Measurements from ENCODE around the gene FAM83E.

GRCh38 chr19:48565090-48565489 lies 49.8 kb downstream of the FAM83E start:
- TF ChIP-seq EP300 (IDR thresholded peaks at IDR 0.05) = peak; percentile 94 to 97; a peak in 4 of 5 replicates
- no peak for TF ChIP-seq ZFP36 (IDR thresholded peaks at IDR 0.05; ENCODE audit: borderline replicate concordance, partially characterized antibody)
- no peak; the same call in 1 of the 2 replicates for TF ChIP-seq RFX5 (IDR thresholded peaks at IDR 0.05)
- peak; percentile 90 for TF ChIP-seq MAX (IDR thresholded peaks at IDR 0.05)
- TF ChIP-seq, protein P1, sequence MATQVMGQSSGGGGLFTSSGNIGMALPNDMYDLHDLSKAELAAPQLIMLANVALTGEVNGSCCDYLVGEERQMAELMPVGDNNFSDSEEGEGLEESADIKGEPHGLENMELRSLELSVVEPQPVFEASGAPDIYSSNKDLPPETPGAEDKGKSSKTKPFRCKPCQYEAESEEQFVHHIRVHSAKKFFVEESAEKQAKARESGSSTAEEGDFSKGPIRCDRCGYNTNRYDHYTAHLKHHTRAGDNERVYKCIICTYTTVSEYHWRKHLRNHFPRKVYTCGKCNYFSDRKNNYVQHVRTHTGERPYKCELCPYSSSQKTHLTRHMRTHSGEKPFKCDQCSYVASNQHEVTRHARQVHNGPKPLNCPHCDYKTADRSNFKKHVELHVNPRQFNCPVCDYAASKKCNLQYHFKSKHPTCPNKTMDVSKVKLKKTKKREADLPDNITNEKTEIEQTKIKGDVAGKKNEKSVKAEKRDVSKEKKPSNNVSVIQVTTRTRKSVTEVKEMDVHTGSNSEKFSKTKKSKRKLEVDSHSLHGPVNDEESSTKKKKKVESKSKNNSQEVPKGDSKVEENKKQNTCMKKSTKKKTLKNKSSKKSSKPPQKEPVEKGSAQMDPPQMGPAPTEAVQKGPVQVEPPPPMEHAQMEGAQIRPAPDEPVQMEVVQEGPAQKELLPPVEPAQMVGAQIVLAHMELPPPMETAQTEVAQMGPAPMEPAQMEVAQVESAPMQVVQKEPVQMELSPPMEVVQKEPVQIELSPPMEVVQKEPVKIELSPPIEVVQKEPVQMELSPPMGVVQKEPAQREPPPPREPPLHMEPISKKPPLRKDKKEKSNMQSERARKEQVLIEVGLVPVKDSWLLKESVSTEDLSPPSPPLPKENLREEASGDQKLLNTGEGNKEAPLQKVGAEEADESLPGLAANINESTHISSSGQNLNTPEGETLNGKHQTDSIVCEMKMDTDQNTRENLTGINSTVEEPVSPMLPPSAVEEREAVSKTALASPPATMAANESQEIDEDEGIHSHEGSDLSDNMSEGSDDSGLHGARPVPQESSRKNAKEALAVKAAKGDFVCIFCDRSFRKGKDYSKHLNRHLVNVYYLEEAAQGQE (IDR thresholded peaks at IDR 0.05) = no peak
- TF ChIP-seq, protein P2, sequence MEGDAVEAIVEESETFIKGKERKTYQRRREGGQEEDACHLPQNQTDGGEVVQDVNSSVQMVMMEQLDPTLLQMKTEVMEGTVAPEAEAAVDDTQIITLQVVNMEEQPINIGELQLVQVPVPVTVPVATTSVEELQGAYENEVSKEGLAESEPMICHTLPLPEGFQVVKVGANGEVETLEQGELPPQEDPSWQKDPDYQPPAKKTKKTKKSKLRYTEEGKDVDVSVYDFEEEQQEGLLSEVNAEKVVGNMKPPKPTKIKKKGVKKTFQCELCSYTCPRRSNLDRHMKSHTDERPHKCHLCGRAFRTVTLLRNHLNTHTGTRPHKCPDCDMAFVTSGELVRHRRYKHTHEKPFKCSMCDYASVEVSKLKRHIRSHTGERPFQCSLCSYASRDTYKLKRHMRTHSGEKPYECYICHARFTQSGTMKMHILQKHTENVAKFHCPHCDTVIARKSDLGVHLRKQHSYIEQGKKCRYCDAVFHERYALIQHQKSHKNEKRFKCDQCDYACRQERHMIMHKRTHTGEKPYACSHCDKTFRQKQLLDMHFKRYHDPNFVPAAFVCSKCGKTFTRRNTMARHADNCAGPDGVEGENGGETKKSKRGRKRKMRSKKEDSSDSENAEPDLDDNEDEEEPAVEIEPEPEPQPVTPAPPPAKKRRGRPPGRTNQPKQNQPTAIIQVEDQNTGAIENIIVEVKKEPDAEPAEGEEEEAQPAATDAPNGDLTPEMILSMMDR (IDR thresholded peaks at IDR 0.05) = no peak
- TF ChIP-seq NFE2L2 (conservative IDR thresholded peaks at IDR 0.05; ENCODE audit: low read length) = no peak
- no peak for TF ChIP-seq RNF2 (IDR thresholded peaks at IDR 0.05; ENCODE audit: borderline replicate concordance, low read depth)
